Astrocyte (in vitro differentiated cells and primary cell): ENCODE measurements around the gene RCCD1. TPM values are rescaled to one million over a fixed set of nuclear protein-coding genes. Genes with fewer than 3 reads are reported as not detected.

Experiments
- DNase-seq: peaks from one replicate; pipeline ENCODE4 v3.0.0-alpha.2; 2010; ENCODE audit warnings: low read depth
- FAIRE-seq: peaks from 2 replicates; lab custom pipeline; 2011; peaks lifted over from hg19 to GRCh38; lab: Jason Lieb, UNC
- H2AFZ ChIP-seq: 2 replicates; pipeline ENCODE4 v1.6.0; 2012; ENCODE audit warnings: low read depth, low read length, inconsistent platforms
- H3K27ac ChIP-seq: 2 replicates; pipeline ENCODE4 v1.5.1; 2011; ENCODE audit warnings: low read depth, low read length, inconsistent platforms
- H3K27me3 ChIP-seq: 2 replicates; pipeline ENCODE4 v1.6.0; 2011; ENCODE audit warnings: low read length, inconsistent platforms; ENCODE audit not compliant: insufficient read depth
- H3K36me3 ChIP-seq: 2 replicates; pipeline ENCODE4 v1.5.1; 2011; ENCODE audit warnings: low read length, inconsistent platforms; ENCODE audit not compliant: insufficient read depth
- H3K4me1 ChIP-seq: 2 replicates; pipeline ENCODE4 v1.5.1; 2011; ENCODE audit warnings: low read length, inconsistent platforms; ENCODE audit not compliant: insufficient read depth
- H3K4me2 ChIP-seq: 2 replicates; pipeline ENCODE4 v1.6.0; 2012; ENCODE audit warnings: low read length, inconsistent platforms
- H3K4me3 ChIP-seq: 2 replicates; pipeline ENCODE4 v1.5.1; 2011; ENCODE audit warnings: low read depth, mild to moderate bottlenecking, low read length, inconsistent platforms; ENCODE audit not compliant: insufficient read depth
- H3K79me2 ChIP-seq: 2 replicates; pipeline ENCODE4 v1.6.0; 2012; ENCODE audit warnings: mild to moderate bottlenecking, low read length, inconsistent platforms; ENCODE audit not compliant: insufficient read depth
- H3K9ac ChIP-seq: 2 replicates; pipeline ENCODE4 v1.6.0; 2012; ENCODE audit warnings: mild to moderate bottlenecking, low read length, inconsistent platforms
- H3K9me3 ChIP-seq: 2 replicates; pipeline ENCODE4 v1.5.1; 2012; ENCODE audit warnings: low read depth, mild to moderate bottlenecking, low read length, inconsistent platforms; ENCODE audit not compliant: insufficient read depth
- H4K20me1 ChIP-seq: 2 replicates; pipeline ENCODE4 v1.6.0; 2012; ENCODE audit warnings: low read length, inconsistent platforms; ENCODE audit not compliant: insufficient read depth
- H3K27ac Mint-ChIP-seq: one replicate; pipeline ENCODE4 v1.8.0; 2021; ENCODE audit warnings: mild to moderate bottlenecking, mixed read lengths; ENCODE audit not compliant: unreplicated experiment
- H3K27me3 Mint-ChIP-seq: one replicate; pipeline ENCODE4 v1.8.0; 2021; ENCODE audit warnings: low read depth, mixed read lengths; ENCODE audit not compliant: unreplicated experiment
- H3K36me3 Mint-ChIP-seq: one replicate; pipeline ENCODE4 v1.8.0; 2021; ENCODE audit warnings: low read depth, mixed read lengths; ENCODE audit not compliant: unreplicated experiment
- H3K4me1 Mint-ChIP-seq: one replicate; pipeline ENCODE4 v1.8.0; 2021; ENCODE audit warnings: low read depth, mixed read lengths; ENCODE audit not compliant: unreplicated experiment
- H3K4me3 Mint-ChIP-seq: one replicate; pipeline ENCODE4 v1.8.0; 2021; ENCODE audit warnings: mild to moderate bottlenecking, moderate library complexity, mixed read lengths; ENCODE audit not compliant: unreplicated experiment
- H3K9me3 Mint-ChIP-seq: one replicate; pipeline ENCODE4 v1.8.0; 2021; ENCODE audit warnings: mild to moderate bottlenecking, mixed read lengths; ENCODE audit not compliant: unreplicated experiment
- CTCF ChIP-seq: IDR thresholded peaks from 2 replicates; pipeline ENCODE4 v1.5.1; 2011; ENCODE audit warnings: low read depth, mild to moderate bottlenecking, inconsistent platforms, low read length, moderate library complexity; ENCODE audit not compliant: insufficient read depth
- EZH2 ChIP-seq: IDR thresholded peaks from 2 replicates; pipeline ENCODE4 v1.6.1; 2012; ENCODE audit warnings: mild to moderate bottlenecking, low read length, inconsistent platforms; ENCODE audit not compliant: insufficient read depth
- total RNA-seq: library from RNA; stranded (reverse); gene quantifications from 2 replicates; pipeline ENCODE4 v1.2.1, GENCODE V29; 2021

RCCD1 gene
- total RNA-seq, 1 donor from 2014 or later, result 6.8 TPM

GRCh38 chr15:90911906-90912769 is 42.5 kb upstream of the RCCD1 start:
- Histone ChIP-seq H3K27me3 (no peaks in the 10 kb centered on the region), H3K9ac (no peak overlapping the region), H3K36me3 (no peaks in the 10 kb centered on the region), H2AFZ (no peak overlapping the region), H3K79me2 (no peaks in the 10 kb centered on the region), H3K4me3 (no peak overlapping the region), H3K27ac (no peak overlapping the region), H3K9me3 (no peaks in the 10 kb centered on the region), H3K4me2 (no peak overlapping the region), H4K20me1 (no peaks in the 10 kb centered on the region), H3K4me1 (peaks cover 7% of the 10 kb centered on the region)
- no peaks in the 10 kb centered on the region for H3K9me3 Mint-ChIP-seq
- H3K27ac Mint-ChIP-seq, result no peak overlapping the region
- no peak for TF ChIP-seq CTCF
- H3K27me3 Mint-ChIP-seq, result no peaks in the 10 kb centered on the region
- peaks cover 15% of the 10 kb centered on the region for H3K4me1 Mint-ChIP-seq
- H3K36me3 Mint-ChIP-seq, result peaks cover 11% of the 10 kb centered on the region
- H3K4me3 Mint-ChIP-seq, result no peak overlapping the region
- FAIRE-seq (no peak), DNase-seq (no peak)

- H3K4me1 Mint-ChIP-seq, result peaks cover 17% of the 10 kb centered on the region
- Histone ChIP-seq H3K36me3 (no peaks in the 10 kb centered on the region), H3K4me1 (peaks cover 7% of the 10 kb centered on the region), H3K9ac (no peak overlapping the region), H3K79me2 (no peaks in the 10 kb centered on the region), H3K4me3 (no peak overlapping the region), H4K20me1 (no peaks in the 10 kb centered on the region), H3K9me3 (no peaks in the 10 kb centered on the region), H3K27ac (no peak overlapping the region), H2AFZ (no peak overlapping the region), H3K27me3 (no peaks in the 10 kb centered on the region), H3K4me2 (no peak overlapping the region)
- H3K27ac Mint-ChIP-seq, result no peak overlapping the region
- FAIRE-seq, result no peak
- no peak for DNase-seq
- H3K9me3 Mint-ChIP-seq, result no peaks in the 10 kb centered on the region
- no peaks in the 10 kb centered on the region for H3K27me3 Mint-ChIP-seq
- TF ChIP-seq EZH2 (no peak), CTCF (no peak)
- H3K4me3 Mint-ChIP-seq, result no peak overlapping the region
- H3K36me3 Mint-ChIP-seq, result peaks cover 10% of the 10 kb centered on the region
Measured at GRCh38 chr15:90912770-90913075, 42.0 kb upstream of the RCCD1 start.

GRCh38 chr15:90913398-90913944 is 41.2 kb upstream of the RCCD1 start:
- H3K36me3 ChIP-seq, result no peaks in the 10 kb centered on the region
- no peak overlapping the region for H3K27ac Mint-ChIP-seq

More at GRCh38 chr15:90913398-90913944, 41.2 kb upstream of the RCCD1 start:
- Histone ChIP-seq H3K4me3 (no peak overlapping the region), H3K9me3 (no peaks in the 10 kb centered on the region), H3K4me1 (peaks cover 7% of the 10 kb centered on the region), H3K9ac (no peak overlapping the region), H4K20me1 (no peaks in the 10 kb centered on the region), H3K4me2 (no peak overlapping the region), H3K79me2 (no peaks in the 10 kb centered on the region), H3K27me3 (no peaks in the 10 kb centered on the region), H2AFZ (no peak overlapping the region), H3K27ac (no peak overlapping the region)
- Mint-ChIP-seq H3K27me3 (no peaks in the 10 kb centered on the region), H3K36me3 (peaks cover 10% of the 10 kb centered on the region), H3K4me1 (peaks cover 17% of the 10 kb centered on the region), H3K4me3 (no peak overlapping the region), H3K9me3 (no peaks in the 10 kb centered on the region)
- TF ChIP-seq CTCF (no peak), EZH2 (no peak)
- DNase-seq (no peak), FAIRE-seq (no peak)
